Endothelial cell of hepatic sinusoid (primary cell): ENCODE data around the gene PTMS.

Experiments
- in situ Hi-C: cut with HindIII; loops from 2 replicates; pipeline ENCODE4 v1.10.0; 2017; ENCODE audit warnings: low sequenced_read_pairs

Gene PTMS

GRCh38 chr12:6787309-6787708, 21.1 kb downstream of the PTMS start:
- in situ Hi-C loops, result no loop called here

GRCh38 chr12:6788972-6789924, 23.1 kb downstream of the PTMS start, which contains the start of gene CD4:
CD4 (plus strand) TSS chr12:6789528; CDS start chr12:6800139, 10,611 bp downstream.
- in situ Hi-C loops, result no loop called here

GRCh38 chr12:6790496-6791150, 24.5 kb downstream of the PTMS start:
- in situ Hi-C loops, result loop anchor here (5.0 kb wide), 1 partner anchor 123 kb away; no protein-coding TSS in a partner anchor

GRCh38 chr12:6791931-6792520, 25.9 kb downstream of the PTMS start:
- in situ Hi-C loops, result loop anchor here (5.0 kb wide), 1 partner anchor 125 kb away; no protein-coding TSS in a partner anchor

GRCh38 chr12:6792522-6793201, 26.5 kb downstream of the PTMS start:
- in situ Hi-C loops, result loop anchor here (5.0 kb wide), 1 partner anchor 125 kb away; no protein-coding TSS in a partner anchor

GRCh38 chr12:6795088-6795487, 28.9 kb downstream of the PTMS start:
- in situ Hi-C loops, result loop anchor here (5.0 kb wide), 1 partner anchor 63 kb away; no protein-coding TSS in a partner anchor

- in situ Hi-C loops, result loop anchor here (5.0 kb wide), 1 partner anchor 64 kb away; no protein-coding TSS in a partner anchor
Measured at GRCh38 chr12:6796576-6796975, 30.4 kb downstream of the PTMS start.

GRCh38 chr12:6799147-6799546, 33.0 kb downstream of the PTMS start:
- in situ Hi-C loops, result loop anchor here (5.0 kb wide), 1 partner anchor 67 kb away; no protein-coding TSS in a partner anchor

GRCh38 chr12:6807170-6807569, 41.0 kb downstream of the PTMS start:
- in situ Hi-C loops, result no loop called here

- in situ Hi-C loops, result no loop called here
Measured at GRCh38 chr12:6809056-6809455, 42.9 kb downstream of the PTMS start.

GRCh38 chr12:6810758-6811157, 44.6 kb downstream of the PTMS start:
- in situ Hi-C loops, result no loop called here

- in situ Hi-C loops, result no loop called here
Measured at GRCh38 chr12:6813363-6813762, 47.2 kb downstream of the PTMS start.

- in situ Hi-C loops, result no loop called here
Measured at GRCh38 chr12:6816598-6816997, 50.4 kb downstream of the PTMS start.

- in situ Hi-C loops, result no loop called here
Measured at GRCh38 chr12:6817098-6817497, 50.9 kb downstream of the PTMS start.

- in situ Hi-C loops, result no loop called here
Measured at GRCh38 chr12:6817662-6818157, 51.5 kb downstream of the PTMS start.

GRCh38 chr12:6818222-6818621, 52.1 kb downstream of the PTMS start:
- in situ Hi-C loops, result no loop called here

- in situ Hi-C loops, result no loop called here
Measured at GRCh38 chr12:6818645-6819044, 52.5 kb downstream of the PTMS start.

- in situ Hi-C loops, result no loop called here
Measured at GRCh38 chr12:6819106-6820030, 53.2 kb downstream of the PTMS start.

GRCh38 chr12:6820166-6820565, 54.0 kb downstream of the PTMS start:
- in situ Hi-C loops, result no loop called here
